CD1c-positive myeloid dendritic cell (primary cell): ENCODE measurements around the gene CD81.
A peak's percentile ranks its signal among the peaks of the same experiment; 100 is the strongest.

Experiments used
- DNase-seq: peaks from one replicate; pipeline ENCODE4 v3.0.0-alpha.2; 2016; ENCODE audit errors: extremely low spot score

CD81 gene

GRCh38 chr11:2421226-2421994 lies 44.3 kb downstream of the CD81 start:
- DNase-seq = no peak

- no peak for DNase-seq
These were observed 44.9 kb downstream of the CD81 start for GRCh38 chr11:2421996-2422395.

- no peak for DNase-seq
These were observed 45.5 kb downstream of the CD81 start for GRCh38 chr11:2422461-2423156.

- DNase-seq = no peak
These were observed 46.3 kb downstream of the CD81 start for GRCh38 chr11:2423157-2424025.

GRCh38 chr11:2424811-2425495 lies 47.8 kb downstream of the CD81 start:
- DNase-seq = peak; percentile 66

GRCh38 chr11:2425506-2425905 lies 48.4 kb downstream of the CD81 start:
- DNase-seq = no peak

GRCh38 chr11:2426221-2426620 lies 49.1 kb downstream of the CD81 start:
- no peak for DNase-seq

GRCh38 chr11:2426826-2427521 lies 49.9 kb downstream of the CD81 start:
- no peak for DNase-seq

- DNase-seq = no peak
These were observed 50.7 kb downstream of the CD81 start for GRCh38 chr11:2427721-2428321.

- peak; percentile 88 for DNase-seq
These were observed 51.2 kb downstream of the CD81 start for GRCh38 chr11:2428322-2428795.

GRCh38 chr11:2431395-2431794 lies 54.3 kb downstream of the CD81 start:
- no peak for DNase-seq

- DNase-seq = no peak
These were observed 55.1 kb downstream of the CD81 start for GRCh38 chr11:2432171-2432621.

- DNase-seq = no peak
These were observed 55.5 kb downstream of the CD81 start for GRCh38 chr11:2432628-2433071.

GRCh38 chr11:2433106-2433925 lies 56.2 kb downstream of the CD81 start:
- no peak for DNase-seq

GRCh38 chr11:2434008-2434407 lies 56.9 kb downstream of the CD81 start:
- no peak for DNase-seq

- no peak for DNase-seq
These were observed 57.6 kb downstream of the CD81 start for GRCh38 chr11:2434506-2435255.

GRCh38 chr11:2435288-2436012 lies 58.3 kb downstream of the CD81 start:
- no peak for DNase-seq

- DNase-seq = no peak
These were observed 59.0 kb downstream of the CD81 start for GRCh38 chr11:2436013-2436520.
